Lung (tissue), 12 donors: ENCODE data around the gene FSHB. TPM values are rescaled to one million over a fixed set of nuclear protein-coding genes. Genes with fewer than 3 reads are reported as not detected.

Experiments used
- ATAC-seq: fragments of 200-7000 bp; cut with Tn5 transposase; one replicate; pipeline ENCODE4 v1.9.1; 2020; ENCODE audit warnings: moderate number of reproducible peaks; ENCODE audit not compliant: insufficient read depth, low FRiP score
- DNase-seq, 3 donors: peaks; one replicate each; pipeline ENCODE4 v3.0.0-alpha.2; 2013 to 2017
- H3K27ac ChIP-seq, 2 donors: one replicate each; pipeline ENCODE4 v1.5.1; 2013; ENCODE audit warnings: mild to moderate bottlenecking in 2 of 2, moderate library complexity in 2 of 2, control low read depth in 1 of 2, inconsistent platforms in 1 of 2, low read depth in 1 of 2, low read length in 1 of 2
- H3K27me3 ChIP-seq, 3 donors: one replicate each; pipeline ENCODE4 v1.5.1; 2013; ENCODE audit warnings: low read length in 2 of 3; ENCODE audit not compliant: control insufficient read depth in 3 of 3, insufficient read depth in 3 of 3
- H3K36me3 ChIP-seq, 4 donors: one replicate each; pipeline ENCODE4 v1.5.1; 2013; ENCODE audit warnings: low read length in 4 of 4, mild to moderate bottlenecking in 1 of 4, moderate library complexity in 1 of 4; ENCODE audit not compliant: control insufficient read depth in 4 of 4, insufficient read depth in 4 of 4
- H3K4me1 ChIP-seq, 5 donors: one replicate each; pipeline ENCODE4 v1.5.1; 2013; ENCODE audit warnings: low read length in 5 of 5, mild to moderate bottlenecking in 2 of 5, moderate library complexity in 1 of 5; ENCODE audit not compliant: control insufficient read depth in 5 of 5, insufficient read depth in 5 of 5
- H3K4me3 ChIP-seq: one replicate; pipeline ENCODE4 v1.5.1; 2013; ENCODE audit warnings: mild to moderate bottlenecking, control low read depth, moderate library complexity
- H3K9ac ChIP-seq, 2 donors: one replicate each; pipeline ENCODE4 v1.5.1; 2013; ENCODE audit warnings: low read length in 2 of 2, control low read depth in 1 of 2; ENCODE audit not compliant: insufficient read depth in 1 of 2
- H3K9me3 ChIP-seq, 4 donors: one replicate each; pipeline ENCODE4 v1.5.1; 2013; ENCODE audit warnings: low read length in 3 of 4, mild to moderate bottlenecking in 1 of 4, moderate library complexity in 1 of 4; ENCODE audit not compliant: control insufficient read depth in 4 of 4, insufficient read depth in 3 of 4
- CTCF ChIP-seq: IDR thresholded peaks from 2 replicates; pipeline ENCODE4 v1.5.1; 2012; ENCODE audit warnings: mild to moderate bottlenecking; ENCODE audit errors: control extremely low read depth, extremely low read depth
- WGBS, 2 donors: extraction: QIAGEN DNeasy Blood & Tissue Kit; methylation state at CpG; one replicate each; pipeline ENCODE4 v1.1.7; 2013; 5-methylcytosine and 5-hydroxymethylcytosine counted together
- polyA plus RNA-seq, 2 donors: library from polyadenylated mRNA; stranded (reverse); fragments of 200-250 nt; gene quantifications; one replicate each; pipeline ENCODE4 v1.2.1, GENCODE V29; 2013
- total RNA-seq, 2 donors: library from RNA; depleted of rRNA in 1 of 2; stranded (reverse); fragments of >200 nt in 1 of 2; gene quantifications; one replicate each; pipeline ENCODE4 v1.2.1, GENCODE V29; 2014 to 2021
- donor health status: control.
- donor health status: control.
- donor health status: Bipolar disorder and iron deficiency.
- donor health status: healthy.
- donor health status: DM: yes; HTN: yes; CAD: no.

The FSHB gene
- total and polyA plus RNA-seq, 4 donors, result not detected

DNA sequence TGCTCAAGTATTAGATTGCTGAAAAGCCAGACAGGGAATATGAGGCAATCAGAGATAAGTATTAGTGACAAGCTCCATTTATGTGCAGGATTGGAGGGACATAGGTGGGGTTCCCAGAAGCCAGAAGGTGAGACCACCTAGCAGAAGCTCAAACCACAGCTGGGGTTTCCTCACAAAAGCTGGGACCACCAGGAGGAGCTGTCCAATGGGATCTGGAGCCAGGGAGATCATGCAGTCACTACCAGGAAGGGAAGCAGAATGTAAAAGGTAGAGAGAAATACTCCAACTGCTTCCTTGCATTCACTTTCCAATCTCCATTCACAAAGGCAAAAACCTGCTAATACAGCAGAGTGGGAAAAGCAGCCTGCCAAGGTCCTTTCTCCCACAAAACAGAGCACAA, 5.2 kb upstream of the FSHB start:
- no peak overlapping the region for H3K9ac ChIP-seq
- ATAC-seq (no peak), DNase-seq (no peak)
- no peak overlapping the region for H3K4me3 ChIP-seq
- H3K27me3 ChIP-seq, result no peaks in the 10 kb centered on the region
- no peak overlapping the region for H3K27ac ChIP-seq
- H3K4me1 ChIP-seq, result no peaks in the 10 kb centered on the region
- TF ChIP-seq CTCF, result no peak
- H3K9me3 ChIP-seq, result peaks cover 0 to 4% (median 1%) of the 10 kb centered on the region in 4 donors
- H3K36me3 ChIP-seq, result no peaks in the 10 kb centered on the region

- Histone ChIP-seq H3K36me3 (no peaks in the 10 kb centered on the region), H3K4me3 (no peak overlapping the region), H3K27me3 (no peaks in the 10 kb centered on the region), H3K9me3 (peaks cover 0 to 4% (median 1%) of the 10 kb centered on the region in 4 donors), H3K4me1 (no peaks in the 10 kb centered on the region), H3K9ac (no peak overlapping the region), H3K27ac (no peak overlapping the region)
- ATAC-seq, result no peak
- no peak for DNase-seq
- 81 to 89% methylated on average over 5 of the region's 5 CpGs for WGBS, 2 donors
- no peak for TF ChIP-seq CTCF
Observed at GRCh38 chr11:30228323-30228884, 2.4 kb upstream of the FSHB start.

GRCh38 chr11:30239025-30239424, 8.2 kb downstream of the FSHB start:
- no peak for TF ChIP-seq CTCF
- no peak for ATAC-seq
- Histone ChIP-seq H3K4me3 (no peak overlapping the region), H3K9ac (no peak overlapping the region), H3K36me3 (no peaks in the 10 kb centered on the region), H3K27ac (no peak overlapping the region), H3K9me3 (no peaks in the 10 kb centered on the region), H3K27me3 (no peaks in the 10 kb centered on the region), H3K4me1 (no peaks in the 10 kb centered on the region)
- no peak for DNase-seq
- 79 to 91% methylated on average over 2 of the region's 2 CpGs for WGBS, 2 donors

GRCh38 chr11:30244265-30244664, 13.5 kb downstream of the FSHB start:
- Histone ChIP-seq H3K4me1 (no peaks in the 10 kb centered on the region), H3K36me3 (no peaks in the 10 kb centered on the region), H3K27me3 (no peaks in the 10 kb centered on the region), H3K9ac (no peak overlapping the region), H3K9me3 (no peaks in the 10 kb centered on the region), H3K4me3 (no peak overlapping the region), H3K27ac (no peak overlapping the region)
- no peak for TF ChIP-seq CTCF
- 24 to 42% methylated on average over 1 of the region's 1 CpG for WGBS, 2 donors
- ATAC-seq (no peak), DNase-seq (no peak)
